ENCODE data around the gene ZNF524.

The ZNF524 gene

DNA sequence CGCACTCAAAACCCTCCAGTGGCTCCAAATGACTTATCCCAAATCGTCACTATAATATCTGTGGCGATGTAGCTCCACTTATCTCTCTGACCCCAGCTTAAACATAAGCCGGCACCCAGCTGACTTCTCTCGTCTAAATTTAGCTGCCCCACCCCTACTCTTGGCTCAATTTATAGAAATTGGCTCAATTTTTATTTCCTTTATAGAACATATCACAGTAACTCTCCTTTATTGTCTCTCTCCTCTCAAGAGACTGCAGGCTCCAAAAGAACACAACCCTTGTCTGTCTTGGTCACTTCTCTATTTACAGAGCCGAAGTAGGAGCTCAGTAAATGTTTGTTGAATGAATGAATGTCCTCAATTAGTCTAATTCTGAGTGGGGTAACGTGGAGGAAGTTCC is 23.5 kb downstream of the ZNF524 start:
- Histone ChIP-seq H3K9me3 (no peaks in the 10 kb centered on the region), H3K27me3 (no peaks in the 10 kb centered on the region), H3K4me1 (no peaks in the 10 kb centered on the region), H3K4me3 (ENCODE audit: low read depth, low read length) (0 out of 2 replicates have a peak overlapping the region, but pooled peaks have one; percentile 15), H3K36me3 (no peaks in the 10 kb centered on the region)
- DNase-seq: no peak
- TF ChIP-seq, protein P1, sequence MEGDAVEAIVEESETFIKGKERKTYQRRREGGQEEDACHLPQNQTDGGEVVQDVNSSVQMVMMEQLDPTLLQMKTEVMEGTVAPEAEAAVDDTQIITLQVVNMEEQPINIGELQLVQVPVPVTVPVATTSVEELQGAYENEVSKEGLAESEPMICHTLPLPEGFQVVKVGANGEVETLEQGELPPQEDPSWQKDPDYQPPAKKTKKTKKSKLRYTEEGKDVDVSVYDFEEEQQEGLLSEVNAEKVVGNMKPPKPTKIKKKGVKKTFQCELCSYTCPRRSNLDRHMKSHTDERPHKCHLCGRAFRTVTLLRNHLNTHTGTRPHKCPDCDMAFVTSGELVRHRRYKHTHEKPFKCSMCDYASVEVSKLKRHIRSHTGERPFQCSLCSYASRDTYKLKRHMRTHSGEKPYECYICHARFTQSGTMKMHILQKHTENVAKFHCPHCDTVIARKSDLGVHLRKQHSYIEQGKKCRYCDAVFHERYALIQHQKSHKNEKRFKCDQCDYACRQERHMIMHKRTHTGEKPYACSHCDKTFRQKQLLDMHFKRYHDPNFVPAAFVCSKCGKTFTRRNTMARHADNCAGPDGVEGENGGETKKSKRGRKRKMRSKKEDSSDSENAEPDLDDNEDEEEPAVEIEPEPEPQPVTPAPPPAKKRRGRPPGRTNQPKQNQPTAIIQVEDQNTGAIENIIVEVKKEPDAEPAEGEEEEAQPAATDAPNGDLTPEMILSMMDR (IDR thresholded peaks at IDR 0.05; ENCODE audit: low read depth, low read length): no peak

DNA sequence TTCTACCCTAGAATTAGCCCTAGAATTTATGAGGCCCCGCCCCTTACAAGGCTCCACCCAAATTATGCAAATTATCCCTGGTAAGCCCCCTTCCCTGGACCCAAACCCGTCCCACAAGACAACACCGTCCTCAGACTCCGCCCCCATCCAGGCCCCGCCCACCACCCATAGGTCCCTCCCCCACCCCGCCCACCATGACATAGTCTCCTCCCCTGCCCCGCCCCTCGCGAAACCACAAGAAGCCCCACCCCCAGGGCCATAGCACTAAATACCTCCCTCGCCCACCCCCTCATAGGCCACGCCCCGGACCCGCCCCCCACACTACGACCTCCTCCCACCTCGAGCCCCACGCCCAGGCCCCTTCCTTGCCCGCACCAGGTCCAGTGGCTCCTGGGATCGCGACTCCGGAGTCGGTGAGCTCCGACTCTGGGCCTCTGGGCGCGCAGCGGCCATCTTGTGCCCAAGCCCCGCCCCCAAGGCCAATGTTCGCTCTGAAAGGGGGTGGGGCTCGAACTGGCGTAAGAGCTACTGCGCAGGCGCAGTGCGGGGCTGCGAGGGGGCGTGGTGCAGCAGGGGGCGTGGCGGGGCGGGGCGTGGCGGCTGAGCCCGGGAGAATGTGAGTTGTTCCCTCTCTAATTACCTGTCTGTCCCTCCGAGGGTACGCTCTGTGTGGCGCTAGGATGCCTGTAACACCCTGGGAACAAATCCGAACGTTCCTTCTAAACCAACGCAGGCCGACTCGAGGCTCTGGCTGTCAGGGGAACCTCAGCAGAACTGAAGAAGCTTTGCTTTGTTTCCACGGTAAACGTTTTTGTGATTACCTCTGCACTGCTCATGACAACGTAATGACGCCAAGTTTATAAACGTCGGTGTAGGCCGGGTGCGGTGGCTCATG is 24.3 kb downstream of the ZNF524 start, which contains the start of gene ZNF784:
Gene ZNF784 (minus strand): TSS at position 458 of the 895 bp plus-strand sequence. CDS start 5 bp downstream, at position 453.
- peak; percentile 95 for DNase-seq
- peak within 1 kb of the TSS; percentile 60 for H3K4me3 ChIP-seq (ENCODE audit: low read depth, low read length)
- H3K9me3 ChIP-seq: no peaks in the 10 kb centered on the region
- TF ChIP-seq, protein P1 (IDR thresholded peaks at IDR 0.05; ENCODE audit: low read depth, low read length): no peak
- H3K4me1 ChIP-seq: no peaks in the 10 kb centered on the region
- H3K36me3 ChIP-seq: no peaks in the 10 kb centered on the region
- no peaks in the 10 kb centered on the region for H3K27me3 ChIP-seq

DNA sequence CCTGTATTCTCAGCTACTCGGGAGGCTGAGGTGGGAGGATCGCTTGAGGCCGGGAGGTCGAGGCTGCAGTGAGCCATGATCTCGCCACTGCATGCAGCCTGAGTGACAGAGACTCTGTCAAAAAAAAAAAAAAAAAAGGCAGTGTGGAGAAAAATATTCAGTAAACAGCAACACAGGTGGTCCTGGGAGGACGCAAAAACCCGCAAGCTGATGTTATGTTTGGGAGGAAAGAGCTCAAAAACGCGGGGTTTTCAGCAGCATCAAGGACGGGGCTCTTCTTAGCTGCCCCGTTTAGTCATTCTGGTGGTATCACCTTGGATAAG is 24.9 kb downstream of the ZNF524 start:
- no peak for DNase-seq
- no peaks in the 10 kb centered on the region for H3K36me3 ChIP-seq
- TF ChIP-seq, protein P1 (IDR thresholded peaks at IDR 0.05; ENCODE audit: low read depth, low read length): no peak
- H3K27me3 ChIP-seq: no peaks in the 10 kb centered on the region
- no peaks in the 10 kb centered on the region for H3K4me1 ChIP-seq
- no peaks in the 10 kb centered on the region for H3K9me3 ChIP-seq
- peak overlapping the region; percentile 60 for H3K4me3 ChIP-seq (ENCODE audit: low read depth, low read length)

DNA sequence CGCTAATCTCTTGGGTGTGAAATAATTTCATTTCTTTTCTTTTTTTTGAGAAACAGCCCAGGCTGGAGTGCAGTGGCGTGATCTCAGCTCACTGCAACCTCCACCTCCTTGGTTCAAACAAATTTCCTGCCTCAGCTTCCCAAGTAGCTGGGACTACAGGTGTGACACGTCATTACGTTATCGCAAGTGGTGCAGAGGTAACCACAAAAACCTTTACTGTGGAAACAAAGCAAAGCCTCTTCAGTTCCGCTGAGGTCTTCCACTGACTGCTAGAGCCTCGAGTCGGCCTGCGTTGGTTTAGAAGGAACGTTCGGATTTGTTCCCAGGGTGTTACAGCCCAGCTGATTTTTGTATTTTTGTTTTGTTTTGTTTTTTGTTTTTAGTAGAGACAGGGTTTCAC is 26.3 kb downstream of the ZNF524 start:
- Histone ChIP-seq H3K9me3 (no peaks in the 10 kb centered on the region), H3K36me3 (no peaks in the 10 kb centered on the region), H3K27me3 (no peaks in the 10 kb centered on the region), H3K4me3 (ENCODE audit: low read depth, low read length) (no peak overlapping the region), H3K4me1 (no peaks in the 10 kb centered on the region)
- DNase-seq: no peak
- TF ChIP-seq, protein P1 (IDR thresholded peaks at IDR 0.05; ENCODE audit: low read depth, low read length): no peak

DNA sequence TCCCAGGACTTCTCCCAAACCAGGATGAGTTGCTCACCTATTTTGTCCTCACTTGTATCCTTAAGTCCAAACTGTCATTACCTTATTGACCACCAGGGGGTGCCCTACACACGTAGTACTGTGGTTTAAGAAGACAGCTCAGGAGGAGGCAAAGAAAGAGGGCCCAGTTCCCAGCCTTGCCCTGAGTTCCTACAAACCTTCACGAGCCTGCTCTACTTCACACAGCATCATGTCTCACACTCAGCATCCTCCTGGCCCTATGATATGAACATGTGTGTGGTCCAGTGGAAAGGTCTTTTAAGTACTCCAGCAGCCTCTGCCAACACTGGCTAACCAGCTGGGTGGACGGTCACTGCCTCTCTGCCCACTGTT is 32.4 kb downstream of the ZNF524 start:
- H3K36me3 ChIP-seq: no peaks in the 10 kb centered on the region
- no peaks in the 10 kb centered on the region for H3K4me1 ChIP-seq
- H3K4me3 ChIP-seq (ENCODE audit: low read depth, low read length): no peak overlapping the region
- no peaks in the 10 kb centered on the region for H3K9me3 ChIP-seq
- TF ChIP-seq, protein P1 (IDR thresholded peaks at IDR 0.05; ENCODE audit: low read depth, low read length): peak; percentile 92
- H3K27me3 ChIP-seq: no peaks in the 10 kb centered on the region
- peak; percentile 92 for DNase-seq

DNA sequence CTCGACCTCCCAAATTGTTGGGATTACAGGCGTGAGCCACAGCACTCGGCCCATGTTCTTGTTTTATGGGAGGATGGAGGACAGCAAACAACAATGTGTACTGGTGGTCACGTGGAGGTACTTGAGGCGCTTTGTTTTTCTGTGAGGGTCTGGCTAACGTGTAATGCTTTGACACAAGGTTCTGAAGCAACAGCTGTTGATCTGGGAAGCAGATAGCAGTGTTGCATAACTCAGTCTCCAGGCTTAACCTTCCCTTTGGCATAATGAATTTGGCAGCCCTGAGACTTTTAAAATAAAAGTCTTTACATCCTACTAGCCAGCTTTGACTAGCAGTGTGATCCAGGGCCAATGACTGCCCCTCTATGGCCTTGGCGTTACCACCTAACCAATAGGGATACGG is 33.8 kb downstream of the ZNF524 start:
- Histone ChIP-seq H3K4me3 (ENCODE audit: low read depth, low read length) (no peak overlapping the region; the same call in 1 of the 2 replicates), H3K36me3 (no peaks in the 10 kb centered on the region), H3K4me1 (no peaks in the 10 kb centered on the region), H3K27me3 (no peaks in the 10 kb centered on the region), H3K9me3 (no peaks in the 10 kb centered on the region)
- DNase-seq: no peak
- TF ChIP-seq, protein P1 (IDR thresholded peaks at IDR 0.05; ENCODE audit: low read depth, low read length): no peak

Measured in BE2C (cell line).